ENCODE measurements around the gene GRWD1.

Gene GRWD1

GRCh38 chr19:48405010-48405659 lies 40.6 kb upstream of the GRWD1 start:
- Histone ChIP-seq H3K9me3 (ENCODE audit: severe bottlenecking) (no peaks in the 10 kb centered on the region), H3K4me1 (ENCODE audit: insufficient read depth, poor library complexity, severe bottlenecking) (no peaks in the 10 kb centered on the region), H3K4me3 (ENCODE audit: severe bottlenecking) (no peak overlapping the region), H3K36me3 (ENCODE audit: low read depth) (no peaks in the 10 kb centered on the region), H3K27me3 (ENCODE audit: insufficient read depth, poor library complexity, severe bottlenecking) (no peaks in the 10 kb centered on the region), H3K27ac (ENCODE audit: poor library complexity, severe bottlenecking) (no peak overlapping the region)
- no peak for TF ChIP-seq CTCF (IDR thresholded peaks at IDR 0.05; ENCODE audit: poor library complexity, severe bottlenecking)
- no peak for ATAC-seq (ENCODE audit: low read depth)
- no peak for DNase-seq (ENCODE audit: low spot score)

GRCh38 chr19:48405850-48406249 lies 39.9 kb upstream of the GRWD1 start:
- H3K4me1 ChIP-seq (ENCODE audit: insufficient read depth, poor library complexity, severe bottlenecking) = no peaks in the 10 kb centered on the region
- H3K27ac ChIP-seq (ENCODE audit: poor library complexity, severe bottlenecking) = no peak overlapping the region
- ATAC-seq (ENCODE audit: low read depth) (peak; percentile 53; the same call in 2 of the 3 replicates), DNase-seq (ENCODE audit: low spot score) (no peak)
- no peaks in the 10 kb centered on the region for H3K36me3 ChIP-seq (ENCODE audit: low read depth)
- H3K27me3 ChIP-seq (ENCODE audit: insufficient read depth, poor library complexity, severe bottlenecking) = no peaks in the 10 kb centered on the region
- no peak overlapping the region for H3K4me3 ChIP-seq (ENCODE audit: severe bottlenecking)
- TF ChIP-seq CTCF (IDR thresholded peaks at IDR 0.05; ENCODE audit: poor library complexity, severe bottlenecking) = no peak
- no peaks in the 10 kb centered on the region for H3K9me3 ChIP-seq (ENCODE audit: severe bottlenecking)

- Histone ChIP-seq H3K4me1 (ENCODE audit: insufficient read depth, poor library complexity, severe bottlenecking) (no peaks in the 10 kb centered on the region), H3K36me3 (ENCODE audit: low read depth) (no peaks in the 10 kb centered on the region), H3K27me3 (ENCODE audit: insufficient read depth, poor library complexity, severe bottlenecking) (no peaks in the 10 kb centered on the region), H3K9me3 (ENCODE audit: severe bottlenecking) (no peaks in the 10 kb centered on the region), H3K27ac (ENCODE audit: poor library complexity, severe bottlenecking) (peak overlapping the region; percentile 20), H3K4me3 (ENCODE audit: severe bottlenecking) (peak overlapping the region; percentile 22)
- peak; percentile 53 for ATAC-seq (ENCODE audit: low read depth)
- TF ChIP-seq CTCF (IDR thresholded peaks at IDR 0.05; ENCODE audit: poor library complexity, severe bottlenecking) = no peak
- DNase-seq (ENCODE audit: low spot score) = peak; percentile 67
These were observed 31.8 kb upstream of the GRWD1 start for GRCh38 chr19:48413879-48414587.

GRCh38 chr19:48415395-48415794 lies 30.4 kb upstream of the GRWD1 start:
- H3K36me3 ChIP-seq (ENCODE audit: low read depth) = no peaks in the 10 kb centered on the region
- H3K9me3 ChIP-seq (ENCODE audit: severe bottlenecking) = no peaks in the 10 kb centered on the region
- TF ChIP-seq CTCF (IDR thresholded peaks at IDR 0.05; ENCODE audit: poor library complexity, severe bottlenecking) = no peak
- no peaks in the 10 kb centered on the region for H3K27me3 ChIP-seq (ENCODE audit: insufficient read depth, poor library complexity, severe bottlenecking)
- DNase-seq (ENCODE audit: low spot score) (peak; percentile 91), ATAC-seq (ENCODE audit: low read depth) (peak; percentile 60)
- H3K27ac ChIP-seq (ENCODE audit: poor library complexity, severe bottlenecking) = peak overlapping the region; percentile 20
- peak overlapping the region; percentile 22 for H3K4me3 ChIP-seq (ENCODE audit: severe bottlenecking)
- no peaks in the 10 kb centered on the region for H3K4me1 ChIP-seq (ENCODE audit: insufficient read depth, poor library complexity, severe bottlenecking)

- TF ChIP-seq CTCF (IDR thresholded peaks at IDR 0.05; ENCODE audit: poor library complexity, severe bottlenecking) = no peak
- ATAC-seq (ENCODE audit: low read depth) = no peak
- H3K4me1 ChIP-seq (ENCODE audit: insufficient read depth, poor library complexity, severe bottlenecking) = no peaks in the 10 kb centered on the region
- no peaks in the 10 kb centered on the region for H3K9me3 ChIP-seq (ENCODE audit: severe bottlenecking)
- H3K27ac ChIP-seq (ENCODE audit: poor library complexity, severe bottlenecking) = no peak overlapping the region
- no peak for DNase-seq (ENCODE audit: low spot score)
- H3K27me3 ChIP-seq (ENCODE audit: insufficient read depth, poor library complexity, severe bottlenecking) = no peaks in the 10 kb centered on the region
- H3K36me3 ChIP-seq (ENCODE audit: low read depth) = no peaks in the 10 kb centered on the region
- H3K4me3 ChIP-seq (ENCODE audit: severe bottlenecking) = no peak overlapping the region
These were observed 30.0 kb upstream of the GRWD1 start for GRCh38 chr19:48415806-48416221.
